SH-SY5Y (cell line): Measurements from ENCODE around the gene TMEM87B.

Source experiments
- GATA2 ChIP-seq: IDR thresholded peaks from 2 replicates; pipeline ENCODE4 v1.6.1; 2011; ENCODE audit warnings: mild to moderate bottlenecking, low read depth, low read length
- GATA3 ChIP-seq: IDR thresholded peaks from 2 replicates; pipeline ENCODE4 v1.6.1; 2011; ENCODE audit warnings: low read depth, mild to moderate bottlenecking, low read length, moderate library complexity

The TMEM87B gene

DNA sequence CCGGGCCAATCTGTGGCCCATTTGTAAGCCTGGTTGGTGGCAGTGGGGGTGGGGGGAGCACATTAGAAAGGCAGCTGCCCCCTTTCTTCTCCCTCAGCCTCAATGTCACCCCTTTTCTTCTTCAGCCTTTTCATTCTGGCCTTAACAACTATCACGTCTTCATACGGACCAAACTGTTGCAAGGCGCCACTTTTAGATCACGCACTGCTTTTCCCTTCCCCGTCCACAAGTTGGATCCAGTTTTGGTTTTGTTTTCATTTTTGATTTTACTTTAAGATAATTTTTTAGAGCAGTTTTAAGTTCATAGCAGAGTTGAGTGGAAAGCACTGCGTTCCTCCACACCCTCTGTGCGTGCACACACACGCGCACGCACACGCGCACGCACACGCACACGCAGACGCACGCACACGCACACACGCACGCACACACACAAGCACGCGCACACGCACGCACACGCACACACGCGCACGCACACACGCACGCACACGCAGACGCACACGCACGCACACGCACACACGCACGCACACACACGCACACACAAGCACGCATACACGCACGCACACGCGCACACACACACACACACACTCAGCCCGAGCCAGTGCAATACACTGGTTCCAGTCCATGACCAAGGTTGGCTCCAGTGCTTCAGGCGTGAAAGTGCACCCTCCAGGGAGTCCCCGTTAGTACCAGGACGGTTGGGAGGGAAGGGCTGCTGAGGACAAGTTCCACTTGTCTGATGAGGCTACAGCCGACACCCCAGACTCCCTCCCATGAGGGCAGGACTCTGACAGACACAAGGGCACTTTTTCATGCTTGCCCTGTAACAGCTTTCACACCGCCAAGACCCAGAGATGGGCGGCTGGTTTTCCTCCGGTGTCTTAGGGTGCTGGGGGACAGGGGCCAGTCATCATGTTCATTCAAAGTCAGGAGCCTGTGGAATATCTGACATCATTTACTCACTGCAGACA, 105.5 kb downstream of the TMEM87B start:
- TF ChIP-seq GATA3 = no peak
- TF ChIP-seq GATA2 = no peak

DNA sequence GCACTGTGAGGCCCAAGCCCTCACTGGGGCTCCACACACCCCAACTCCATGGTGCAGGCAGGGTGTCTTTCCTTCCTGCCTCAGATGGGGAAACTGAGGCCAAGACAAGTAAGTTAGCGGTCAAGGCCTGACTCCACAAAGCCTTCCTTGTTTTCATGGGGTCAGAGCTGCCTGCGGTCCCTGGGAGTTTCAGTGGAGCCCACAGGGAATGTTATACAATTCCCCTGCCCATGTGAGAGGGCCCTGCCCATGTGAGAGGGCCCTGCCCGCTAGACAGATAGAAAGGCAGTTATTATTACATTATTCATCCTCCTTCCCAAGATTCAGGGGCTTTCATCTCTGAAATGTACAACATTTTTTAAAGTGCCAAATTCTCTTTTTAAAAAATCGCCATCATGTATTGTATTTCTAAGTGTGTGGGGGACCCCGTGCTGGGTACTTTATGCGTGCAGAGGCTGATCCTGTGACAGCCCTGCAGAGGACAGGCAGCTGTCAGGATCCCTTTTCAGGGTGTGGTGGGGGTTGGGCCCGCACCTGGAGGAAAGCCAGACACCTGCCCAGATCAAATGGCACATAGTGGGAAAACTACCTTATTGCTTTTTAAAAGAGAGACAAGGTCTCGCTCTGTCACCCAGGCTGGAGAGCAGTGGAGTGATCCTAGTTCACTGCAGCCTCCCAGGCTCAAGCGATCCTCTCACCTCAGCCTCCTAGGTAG, 106.5 kb downstream of the TMEM87B start:
- TF ChIP-seq GATA3 (no peak), GATA2 (no peak)

DNA sequence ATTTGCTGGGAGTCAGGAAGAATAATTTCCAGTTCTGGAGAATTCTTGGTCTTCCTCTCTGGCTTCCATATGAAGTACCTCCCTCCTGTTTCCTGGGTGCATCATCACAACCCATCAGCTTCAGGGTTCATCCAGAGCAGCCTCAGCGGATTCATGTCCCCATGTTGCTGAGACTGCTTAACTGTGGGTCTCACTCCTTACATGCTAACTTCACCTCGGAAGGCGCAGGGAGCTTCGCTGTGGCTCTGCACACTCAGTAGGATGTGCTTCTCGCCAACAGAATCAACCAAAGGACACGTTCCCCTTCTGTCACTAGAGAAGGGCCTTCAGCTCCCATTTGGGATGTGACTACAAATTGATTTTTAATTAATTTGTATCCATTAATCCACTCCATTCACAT, 107.3 kb downstream of the TMEM87B start:
- TF ChIP-seq GATA2 (no peak), GATA3 (no peak)

GRCh38 chr2:112162956-112163355, 107.9 kb downstream of the TMEM87B start:
- TF ChIP-seq GATA3 (no peak), GATA2 (no peak)

- no peak for TF ChIP-seq GATA3
- TF ChIP-seq GATA2 = no peak
These were observed 108.5 kb downstream of the TMEM87B start for GRCh38 chr2:112163541-112163981.

DNA sequence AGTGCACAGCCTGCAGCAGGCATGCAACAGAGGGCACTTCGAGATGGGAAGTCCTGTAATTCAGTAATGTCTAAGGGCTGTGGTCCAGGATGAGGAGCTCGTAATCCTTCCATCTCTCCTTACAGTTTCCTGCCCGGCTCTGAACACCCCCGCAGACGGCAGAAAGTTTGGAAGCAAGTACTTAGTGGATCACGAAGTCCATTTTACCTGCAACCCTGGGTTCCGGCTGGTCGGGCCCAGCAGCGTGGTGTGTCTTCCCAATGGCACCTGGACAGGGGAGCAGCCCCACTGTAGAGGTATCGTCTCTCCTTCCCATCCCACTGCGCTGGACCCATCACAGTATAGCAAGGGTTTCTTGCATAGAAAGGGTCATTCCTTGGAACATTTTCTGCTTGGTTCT, 109.8 kb downstream of the TMEM87B start:
- TF ChIP-seq GATA3 = no peak
- no peak for TF ChIP-seq GATA2

- TF ChIP-seq GATA2 (no peak), GATA3 (no peak)
These were observed 110.2 kb downstream of the TMEM87B start for GRCh38 chr2:112165296-112165695.

DNA sequence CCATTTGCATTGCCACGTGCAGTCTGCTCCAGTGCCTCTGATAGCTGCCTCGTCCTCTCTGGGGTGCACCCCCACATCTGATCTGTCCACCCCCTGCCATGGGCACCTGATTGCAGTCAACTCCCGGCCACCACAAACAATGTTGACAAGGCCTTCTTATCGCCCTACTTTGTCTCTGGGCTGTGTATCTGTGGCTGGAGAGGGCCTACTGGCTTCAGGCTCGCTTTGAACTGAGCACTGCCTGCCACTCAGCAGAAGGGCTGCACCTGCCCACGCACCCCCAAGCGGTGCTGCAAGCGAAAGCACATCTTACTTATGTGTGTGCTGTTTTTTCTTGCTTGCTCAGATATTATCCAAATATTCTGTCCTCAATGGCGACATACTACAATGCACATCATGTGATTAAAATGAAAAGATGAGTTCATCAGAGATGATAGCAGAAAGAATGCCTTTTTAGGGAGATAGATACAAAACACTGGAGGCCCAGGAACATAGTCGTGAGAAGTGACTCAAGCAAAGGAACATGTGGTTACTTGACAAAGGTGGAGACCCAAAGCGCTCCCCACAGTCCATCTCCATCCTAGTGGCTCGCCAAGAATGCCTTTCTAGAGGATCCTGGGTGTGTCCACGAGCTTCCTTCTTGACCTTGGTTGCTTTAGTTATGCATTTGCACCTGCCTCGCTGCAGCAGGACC, 111.9 kb downstream of the TMEM87B start:
- TF ChIP-seq GATA2 = no peak
- no peak for TF ChIP-seq GATA3

GRCh38 chr2:112168422-112169124, 113.5 kb downstream of the TMEM87B start:
- no peak for TF ChIP-seq GATA2
- TF ChIP-seq GATA3 = no peak
